Astrocyte of the cerebellum (primary cell): ENCODE measurements around the gene RNF13.

Experiments used
- DNase-seq: peaks from one replicate; pipeline ENCODE4 v3.0.0-alpha.2; 2011; ENCODE audit warnings: low read depth
- H3K4me3 ChIP-seq: 2 replicates; pipeline ENCODE4 v1.5.1; 2011; ENCODE audit warnings: mild to moderate bottlenecking, low read depth, low read length, moderate library complexity
- CTCF ChIP-seq: IDR thresholded peaks from 2 replicates; pipeline ENCODE4 v1.5.1; 2012; ENCODE audit warnings: low read length, low read depth, moderate library complexity, mild to moderate bottlenecking; ENCODE audit errors: missing control alignments
- in situ Hi-C: cut with HindIII; loops from 2 replicates; pipeline ENCODE4 v1.10.0; 2017; ENCODE audit warnings: low sequenced_read_pairs

The RNF13 gene

GRCh38 chr3:149908424-149908957 is 95.5 kb downstream of the RNF13 start:
- DNase-seq: no peak
- in situ Hi-C loops: no loop called here
- no peak for TF ChIP-seq CTCF
- no peak overlapping the region for H3K4me3 ChIP-seq

GRCh38 chr3:149909923-149910322 is 96.9 kb downstream of the RNF13 start:
- H3K4me3 ChIP-seq: no peak overlapping the region
- TF ChIP-seq CTCF: no peak
- in situ Hi-C loops: no loop called here
- DNase-seq: no peak

GRCh38 chr3:149917124-149917667 is 104.2 kb downstream of the RNF13 start:
- in situ Hi-C loops: no loop called here
- DNase-seq: no peak
- H3K4me3 ChIP-seq: no peak overlapping the region
- TF ChIP-seq CTCF: no peak

- in situ Hi-C loops: no loop called here
- H3K4me3 ChIP-seq: no peak overlapping the region
- no peak for DNase-seq
- no peak for TF ChIP-seq CTCF
These were observed 106.5 kb downstream of the RNF13 start for GRCh38 chr3:149919509-149919908.

DNA sequence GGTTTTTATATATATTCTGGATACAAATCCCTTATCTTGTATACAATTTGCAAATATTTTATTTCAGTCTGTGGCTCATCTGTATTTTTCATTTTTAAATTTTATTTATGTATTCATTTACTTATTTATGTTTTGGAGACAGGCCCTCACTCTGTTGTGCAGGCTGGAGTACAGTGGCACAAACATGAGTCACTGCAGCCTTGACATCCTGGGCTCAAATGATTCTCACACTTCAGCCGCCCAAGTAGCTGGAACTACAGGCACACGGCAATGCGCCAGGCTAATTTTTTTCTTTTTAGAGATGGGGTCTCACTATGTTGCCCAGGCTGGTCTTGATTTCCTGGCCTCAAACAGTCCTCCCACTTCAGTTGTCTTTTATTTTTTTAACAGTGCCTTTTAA is 107.1 kb downstream of the RNF13 start:
- no peak for TF ChIP-seq CTCF
- DNase-seq: no peak
- in situ Hi-C loops: no loop called here
- H3K4me3 ChIP-seq: no peak overlapping the region

DNA sequence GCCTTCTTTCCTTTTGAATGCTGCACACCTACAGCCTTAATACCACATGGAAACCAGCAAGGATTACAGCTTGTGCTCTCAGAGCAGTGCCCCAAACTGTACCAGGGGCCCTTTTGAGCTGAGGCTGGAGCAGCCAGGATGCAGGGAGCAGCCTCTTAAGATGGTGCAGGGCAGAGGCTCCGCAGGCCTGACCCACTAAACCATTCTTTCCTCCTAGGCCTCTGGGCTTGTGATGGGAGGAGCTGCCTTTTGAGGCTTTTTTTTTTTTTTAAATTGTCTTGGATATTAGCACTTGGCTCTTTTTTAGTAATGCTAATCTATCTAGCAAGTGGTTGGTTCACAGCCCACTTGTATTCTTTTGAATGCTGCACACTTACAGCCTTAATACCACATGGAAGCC is 120.0 kb downstream of the RNF13 start:
- no peak for DNase-seq
- no peak for TF ChIP-seq CTCF
- no peak overlapping the region for H3K4me3 ChIP-seq
- in situ Hi-C loops: no loop called here
